Spinal cord (tissue), 10 donors: ENCODE results near the gene SYNC. TPM values are rescaled to one million over a fixed set of nuclear protein-coding genes. Genes with fewer than 3 reads are reported as not detected.
"Not testable (repeated sequence)": the region's sequence is repeated elsewhere in the genome, so short reads cannot be mapped to it uniquely, and the experiment has no call there.

ENCODE experiments used
- DNase-seq, 6 donors: peaks; one replicate each; pipeline versions ENCODE4 v3.0.0 to v3.0.0-alpha.2; 2013 to 2015; ENCODE audit warnings: low spot score in 6 of 6, low read depth in 4 of 6
- H3K27ac ChIP-seq: one replicate; pipeline ENCODE4 v1.5.1; 2013; ENCODE audit warnings: low read depth, low read length, control low read depth
- H3K27me3 ChIP-seq: one replicate; pipeline ENCODE4 v1.6.1; 2013; ENCODE audit warnings: low read length; ENCODE audit not compliant: control insufficient read depth, insufficient read depth
- H3K36me3 ChIP-seq: one replicate; pipeline ENCODE4 v1.6.1; 2013; ENCODE audit warnings: low read length; ENCODE audit not compliant: control insufficient read depth, insufficient read depth
- H3K4me1 ChIP-seq: one replicate; pipeline ENCODE4 v1.6.1; 2013; ENCODE audit warnings: low read length; ENCODE audit not compliant: control insufficient read depth, insufficient read depth
- H3K4me3 ChIP-seq: one replicate; pipeline ENCODE4 v1.5.1; 2013; ENCODE audit warnings: low read depth, low read length, control low read depth
- H3K9me3 ChIP-seq: one replicate; pipeline ENCODE4 v1.6.1; 2013; ENCODE audit warnings: low read length; ENCODE audit not compliant: control insufficient read depth, insufficient read depth
- WGBS: methylation state at CpG from one replicate; pipeline ENCODE4 v1.1.5; 2013; ENCODE audit warnings: missing lambda C conversion rate; ENCODE audit not compliant: insufficient coverage; 5-methylcytosine and 5-hydroxymethylcytosine counted together
- polyA plus RNA-seq, 2 donors: library from polyadenylated mRNA; unstranded; fragments of 120-200 nt; gene quantifications; one replicate each; pipeline ENCODE4 v1.2.1, GENCODE V29; 2013; ENCODE audit not compliant: insufficient read length in 2 of 2
- total RNA-seq, 2 donors: library from RNA; depleted of rRNA in 1 of 2; stranded (reverse); fragments of 120-200 nt in 1 of 2; fragments of >200 nt in 1 of 2; gene quantifications; one replicate each; pipeline versions ENCODE4 v1.2.3 to v1.2.4, GENCODE V29; 2013 to 2014
- donor health status: healthy.

The SYNC gene
- total and polyA plus RNA-seq, 4 donors = 6.0 to 17.2 (median 8.8) TPM

- DNase-seq = peak; percentile 90 to 99 (median 96)
- H3K4me1 ChIP-seq = peaks cover 32% of the 10 kb centered on the region
- H3K27ac ChIP-seq = peak within 1 kb of the TSS; percentile 100
- H3K9me3 ChIP-seq = no peaks in the 10 kb centered on the region
- H3K4me3 ChIP-seq = peak within 1 kb of the TSS; percentile 91
- H3K27me3 ChIP-seq = no peaks in the 10 kb centered on the region
- 0% methylated on average over 67 of the region's 67 CpGs for WGBS
- H3K36me3 ChIP-seq = peaks cover 30% of the 10 kb centered on the region
Measured at GRCh38 chr1:32650752-32651460, 51.7 kb downstream of the SYNC start, which contains the start of gene RBBP4. RBBP4 (plus strand) TSS chr1:32651208; CDS start chr1:32651307, 99 bp downstream.

- no peaks in the 10 kb centered on the region for H3K9me3 ChIP-seq
- 0% methylated on average over 18 of the region's 21 CpGs for WGBS
- peak within 1 kb of the TSS; percentile 91 for H3K4me3 ChIP-seq
- H3K4me1 ChIP-seq = peaks cover 32% of the 10 kb centered on the region
- H3K36me3 ChIP-seq = peaks cover 33% of the 10 kb centered on the region
- DNase-seq = peak; percentile 82 to 98 (median 90)
- no peaks in the 10 kb centered on the region for H3K27me3 ChIP-seq
- peak within 1 kb of the TSS; percentile 100 for H3K27ac ChIP-seq
Measured at GRCh38 chr1:32650248-32650751, 52.3 kb downstream of the SYNC start, which contains the start of gene ZBTB8OS. ZBTB8OS (minus strand) TSS chr1:32650550; CDS start chr1:32650529, 21 bp downstream.

GRCh38 chr1:32647308-32648134, 55.0 kb downstream of the SYNC start:
- H3K27me3 ChIP-seq = no peaks in the 10 kb centered on the region
- peaks cover 16% of the 10 kb centered on the region for H3K36me3 ChIP-seq
- H3K4me3 ChIP-seq = no peak overlapping the region
- no CpG with 5 or more reads among the region's 6 CpGs for WGBS
- H3K27ac ChIP-seq = no peak overlapping the region
- peaks cover 19% of the 10 kb centered on the region for H3K4me1 ChIP-seq
- H3K9me3 ChIP-seq = no peaks in the 10 kb centered on the region
- DNase-seq = no peak

GRCh38 chr1:32644426-32644825, 58.1 kb downstream of the SYNC start:
- Histone ChIP-seq H3K36me3 (peaks cover 11% of the 10 kb centered on the region), H3K4me1 (peaks cover 6% of the 10 kb centered on the region), H3K27ac (no peak overlapping the region), H3K4me3 (no peak overlapping the region), H3K9me3 (no peaks in the 10 kb centered on the region), H3K27me3 (no peaks in the 10 kb centered on the region)
- DNase-seq = no peak
- no CpG with 5 or more reads among the region's 4 CpGs for WGBS

GRCh38 chr1:32642292-32642827, 60.2 kb downstream of the SYNC start:
- DNase-seq = peak in 1 of 6 donors; percentile 12
- H3K27ac ChIP-seq, H3K9me3 ChIP-seq, H3K4me3 ChIP-seq, H3K27me3 ChIP-seq, H3K4me1 ChIP-seq: not testable (repeated sequence)
- 59% methylated on average over 3 of the region's 8 CpGs for whole genome bisulfite sequencing
- H3K36me3 ChIP-seq = peaks cover 11% of the 10 kb centered on the region

- H3K4me3 ChIP-seq = no peak overlapping the region
- no peaks in the 10 kb centered on the region for H3K27me3 ChIP-seq
- no peak overlapping the region for H3K27ac ChIP-seq
- DNase-seq = no peak
- peaks cover 2% of the 10 kb centered on the region for H3K4me1 ChIP-seq
- no CpG with 5 or more reads among the region's 1 CpG for WGBS
- no peaks in the 10 kb centered on the region for H3K9me3 ChIP-seq
- H3K36me3 ChIP-seq = peaks cover 3% of the 10 kb centered on the region
Measured at GRCh38 chr1:32639489-32640075, 63.0 kb downstream of the SYNC start.

- Histone ChIP-seq H3K4me3 (no peak overlapping the region), H3K27me3 (no peaks in the 10 kb centered on the region), H3K27ac (no peak overlapping the region), H3K9me3 (no peaks in the 10 kb centered on the region), H3K4me1 (peaks cover 2% of the 10 kb centered on the region), H3K36me3 (peaks cover 6% of the 10 kb centered on the region)
- no peak for DNase-seq
- 95% methylated on average over 4 of the region's 16 CpGs for WGBS
Measured at GRCh38 chr1:32636914-32637645, 65.5 kb downstream of the SYNC start.

- no peak for DNase-seq
Measured at GRCh38 chr1:32635508-32636277, 66.9 kb downstream of the SYNC start.

More at GRCh38 chr1:32635508-32636277, 66.9 kb downstream of the SYNC start:
- Histone ChIP-seq H3K36me3 (peaks cover 14% of the 10 kb centered on the region), H3K9me3 (no peaks in the 10 kb centered on the region), H3K4me1 (peaks cover 2% of the 10 kb centered on the region), H3K27ac (no peak overlapping the region), H3K27me3 (no peaks in the 10 kb centered on the region), H3K4me3 (no peak overlapping the region)
- 78% methylated on average over 3 of the region's 8 CpGs for WGBS
